Stimulated activated CD8-positive, alpha-beta memory T cell treated with anti-CD3 and anti-CD28 coated beads, Interleukin-2, amount 100 ng/mL, for 1 hour (primary cell): ENCODE data around the gene ANO3.
"Not testable (repeated sequence)": the region's sequence is repeated elsewhere in the genome, so short reads cannot be mapped to it uniquely, and the experiment has no call there.

ENCODE experiments used
- DNase-seq, 2 donors: peaks; one replicate each; pipeline ENCODE4 v3.0.0-alpha.2; 2020; ENCODE audit warnings: low read depth in 2 of 2

The ANO3 gene

DNA sequence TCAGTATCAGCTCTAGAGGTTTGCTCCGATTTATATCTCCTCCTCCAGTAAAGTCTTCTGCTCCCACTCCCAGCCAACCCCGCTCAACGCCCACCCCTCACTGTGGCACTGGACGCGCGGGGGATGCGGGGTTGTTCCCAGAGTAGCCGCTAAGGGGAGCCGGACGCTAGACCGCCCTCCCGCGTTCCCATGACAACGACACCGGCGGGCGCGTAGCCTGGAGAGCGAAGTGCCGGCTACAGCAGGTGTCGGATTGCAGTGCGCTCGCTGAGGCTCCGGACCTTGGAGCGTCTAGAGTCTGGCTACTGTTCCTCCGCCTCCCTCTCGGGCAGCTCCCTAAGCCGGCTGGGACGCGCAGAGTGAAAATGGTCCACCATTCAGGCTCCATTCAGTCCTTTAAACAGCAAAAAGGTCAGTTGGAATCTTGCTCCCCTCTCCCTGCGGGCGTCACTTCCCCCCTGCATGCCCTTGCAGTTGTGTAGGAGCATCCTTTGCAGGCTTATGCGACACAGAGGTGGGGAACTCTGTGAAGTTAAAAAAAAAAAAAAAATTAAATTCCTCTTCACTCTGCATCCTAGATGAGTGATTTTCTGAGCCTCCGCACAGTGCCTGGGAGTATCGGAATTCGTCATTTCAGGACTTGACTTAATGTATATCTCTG lies at the start of gene ANO3:
Gene ANO3, plus strand, starts transcription at position 220 of the 661 bp plus-strand sequence. Its CDS starts 146 bp downstream, at position 366.
- no peak for DNase-seq

GRCh38 chr11:26283852-26284408 lies 48.0 kb upstream of the ANO3 start:
- no peak for DNase-seq

DNA sequence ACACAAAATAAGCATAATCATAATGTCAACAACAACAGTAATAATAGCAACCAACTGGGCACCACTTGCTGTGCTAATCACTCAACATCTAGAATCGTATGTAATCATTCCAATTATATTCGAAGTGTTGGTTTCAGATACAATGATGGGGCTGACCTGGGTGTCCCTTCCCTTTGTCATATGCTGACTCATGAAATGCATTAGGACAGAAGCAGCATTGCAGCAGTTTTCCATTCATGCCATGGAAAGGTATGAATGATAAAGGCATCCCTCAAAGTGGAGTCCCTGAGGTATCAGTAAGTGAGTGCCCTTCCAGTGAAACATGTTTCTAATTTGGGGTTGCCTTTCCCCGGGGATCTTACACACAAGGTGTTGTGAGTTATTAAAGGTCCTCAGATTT lies 46.3 kb upstream of the ANO3 start:
- DNase-seq, result no peak

DNA sequence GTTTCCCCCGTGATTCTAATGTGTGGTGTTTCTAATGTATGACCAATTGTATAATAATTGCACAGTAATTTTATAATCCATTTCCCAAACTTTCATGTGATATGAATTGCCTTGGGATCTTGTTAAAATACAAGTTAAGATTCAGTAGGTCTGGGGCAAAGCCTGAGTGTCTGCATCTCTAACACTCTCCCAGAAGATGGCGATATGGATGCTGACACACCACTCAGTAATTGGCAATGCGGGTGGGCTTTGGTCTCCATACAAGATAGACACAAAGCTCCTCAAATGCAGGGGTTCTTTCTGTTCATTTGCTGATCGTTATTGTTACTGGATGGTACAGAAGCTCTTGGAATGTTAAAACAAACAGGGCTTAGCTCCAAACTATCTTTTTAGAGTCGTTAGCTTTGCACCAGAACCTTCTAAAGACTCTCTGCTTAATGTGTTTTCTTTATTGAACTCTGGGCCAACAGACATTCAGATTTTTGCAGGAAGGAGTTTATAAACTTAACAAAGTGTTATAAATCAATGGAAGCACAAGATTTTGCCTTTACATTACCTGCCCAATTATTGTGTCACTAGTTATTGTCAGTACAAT lies 45.4 kb upstream of the ANO3 start:
- no peak for DNase-seq

DNA sequence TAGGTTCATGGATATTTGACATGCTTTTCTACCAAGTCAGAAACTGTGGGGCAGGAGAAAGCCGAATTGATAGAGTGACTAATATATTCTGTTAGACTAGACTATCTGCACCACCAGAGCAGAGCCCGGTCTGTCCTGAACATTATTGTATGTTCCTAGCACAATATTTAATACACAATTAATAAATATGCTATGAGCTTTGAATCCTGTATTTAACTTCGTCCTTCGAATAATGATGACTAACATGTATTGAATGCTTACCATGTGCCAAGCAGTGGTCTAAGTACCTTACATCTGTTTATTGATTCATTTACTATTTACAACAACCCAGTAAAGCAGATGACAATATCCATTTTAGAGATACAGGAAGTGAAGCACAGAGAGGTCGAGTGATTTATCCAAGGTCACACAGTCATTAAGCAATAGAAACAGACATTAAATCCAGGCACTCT lies 44.8 kb upstream of the ANO3 start:
- DNase-seq, result no peak

GRCh38 chr11:26297189-26297975 lies 34.5 kb upstream of the ANO3 start:
- no peak for DNase-seq

DNA sequence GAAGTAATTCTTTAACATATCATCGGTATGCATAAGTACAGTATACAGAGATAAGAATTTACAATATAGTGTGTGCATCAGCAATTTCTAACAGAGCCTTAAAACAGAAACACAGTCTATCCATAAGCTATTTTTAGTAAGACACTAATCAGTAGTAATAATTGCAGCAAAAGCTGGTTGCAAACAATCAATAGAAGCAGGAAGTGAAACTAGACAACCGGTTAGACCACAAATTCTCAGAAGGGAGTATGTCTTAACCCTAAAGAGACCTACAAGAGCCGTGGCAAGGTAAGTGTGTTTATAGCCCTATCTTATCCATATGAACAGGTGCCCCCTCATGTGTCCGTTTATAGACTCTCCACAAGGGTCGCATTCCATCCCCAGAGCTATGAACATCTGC lies 15.6 kb upstream of the ANO3 start:
- DNase-seq, result not testable (repeated sequence)

- no peak for DNase-seq
Measured at GRCh38 chr11:26319906-26320305, 12.0 kb upstream of the ANO3 start.

DNA sequence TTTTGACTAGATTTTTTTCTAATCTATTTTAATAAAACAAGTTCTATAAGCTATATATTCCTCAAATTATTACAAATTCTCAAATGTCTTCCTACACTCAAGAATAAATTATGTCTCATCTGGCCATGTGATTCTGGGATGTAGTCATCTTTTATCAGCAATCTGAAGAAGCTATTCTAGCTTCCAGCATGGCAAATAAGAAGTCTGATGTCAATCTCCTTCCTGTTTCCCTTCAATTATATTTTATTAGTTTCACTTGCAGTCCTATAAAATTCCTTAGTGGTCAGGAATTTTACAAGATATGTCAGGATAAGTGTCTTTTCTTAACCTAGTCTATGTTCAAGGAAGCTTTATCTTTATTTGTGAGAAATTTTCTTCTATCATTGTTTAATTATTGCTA lies 10.4 kb upstream of the ANO3 start:
- DNase-seq, result no peak

- DNase-seq, result no peak
Measured at GRCh38 chr11:26322335-26323067, 9.4 kb upstream of the ANO3 start.

DNA sequence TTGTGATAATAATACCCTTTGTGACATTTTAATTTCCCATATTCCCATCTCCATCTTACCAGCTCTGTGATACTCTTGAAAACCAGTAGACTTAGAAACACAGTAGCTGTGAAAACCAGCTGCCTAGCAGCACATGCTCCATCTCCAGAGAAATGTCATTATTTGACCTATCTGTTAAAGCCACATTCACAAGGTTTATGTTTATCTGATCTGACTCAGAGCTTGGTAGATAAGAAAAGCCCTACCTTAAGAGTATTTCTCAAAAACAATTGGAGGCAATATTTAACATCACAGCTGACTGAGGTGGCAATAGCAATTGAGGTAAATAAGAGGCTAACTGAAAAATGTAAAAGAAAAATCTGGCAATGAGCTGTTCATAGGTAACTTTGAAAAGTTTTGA lies 8.1 kb upstream of the ANO3 start:
- DNase-seq, result no peak

DNA sequence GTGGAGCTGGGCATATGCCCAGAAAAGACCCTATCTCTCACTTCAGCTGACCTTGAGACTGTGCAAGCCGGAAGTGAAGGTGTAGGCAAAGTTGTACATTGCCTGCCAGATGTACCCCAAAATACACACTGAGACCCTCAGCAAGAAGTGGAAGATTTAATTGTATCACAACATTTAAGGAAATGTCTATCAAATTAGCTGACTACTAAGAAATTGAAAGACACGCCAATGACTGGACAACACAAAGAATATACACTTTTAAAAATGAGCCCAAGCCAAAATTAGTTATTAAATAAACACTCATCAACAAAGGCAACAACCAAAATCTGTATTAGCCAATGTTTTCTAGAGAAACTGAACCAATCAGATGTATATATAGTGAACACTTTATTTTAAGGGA lies 7.7 kb upstream of the ANO3 start:
- no peak for DNase-seq

DNA sequence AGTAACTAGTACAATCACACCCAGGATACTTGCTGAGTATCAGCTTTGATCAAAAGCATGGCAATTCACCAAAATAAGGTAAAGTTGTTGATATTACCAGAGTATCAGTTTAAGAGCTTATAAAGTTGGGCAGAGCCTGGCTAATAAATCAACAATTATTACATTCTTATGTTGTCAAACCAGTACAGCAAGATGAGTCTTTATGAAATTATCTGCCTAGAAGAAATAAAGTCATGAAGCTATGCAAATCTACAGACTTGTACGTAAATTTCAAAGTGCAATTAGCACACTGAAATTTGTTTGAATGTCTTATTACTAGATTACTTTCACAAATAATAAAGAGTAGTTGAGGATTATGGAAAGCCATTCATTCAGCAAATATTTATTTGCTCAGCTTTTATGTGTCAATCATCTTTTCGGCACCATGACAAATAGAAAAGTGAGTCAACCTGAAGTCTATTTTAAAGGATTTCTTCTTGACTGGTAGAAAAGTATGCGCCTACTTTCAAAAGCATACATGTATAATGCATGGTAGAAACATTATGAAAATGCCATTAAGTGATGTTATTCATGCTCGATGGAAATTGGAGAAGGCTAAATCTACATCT lies 5.0 kb upstream of the ANO3 start:
- DNase-seq, result no peak

- DNase-seq, result no peak
Measured at GRCh38 chr11:26329206-26329605, 2.7 kb upstream of the ANO3 start.

DNA sequence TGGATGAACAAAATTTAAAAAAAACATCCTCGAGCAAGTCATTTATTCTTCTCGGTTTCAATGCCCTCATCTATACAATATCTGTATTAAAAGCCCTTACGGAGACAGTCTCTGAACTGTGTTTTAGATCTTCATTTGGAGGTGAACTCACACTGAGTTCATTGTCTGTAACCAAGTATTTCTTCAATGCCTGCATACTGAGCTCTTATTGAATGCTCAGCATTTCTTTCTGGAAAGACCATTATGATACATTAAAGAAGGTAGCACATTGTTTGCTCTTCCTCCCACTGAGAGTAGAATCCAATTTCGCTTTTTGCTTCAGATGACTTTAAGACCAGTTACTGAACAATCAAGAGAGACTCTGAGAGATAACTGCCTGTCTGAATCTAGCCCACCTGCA lies 1.7 kb upstream of the ANO3 start:
- no peak for DNase-seq

DNA sequence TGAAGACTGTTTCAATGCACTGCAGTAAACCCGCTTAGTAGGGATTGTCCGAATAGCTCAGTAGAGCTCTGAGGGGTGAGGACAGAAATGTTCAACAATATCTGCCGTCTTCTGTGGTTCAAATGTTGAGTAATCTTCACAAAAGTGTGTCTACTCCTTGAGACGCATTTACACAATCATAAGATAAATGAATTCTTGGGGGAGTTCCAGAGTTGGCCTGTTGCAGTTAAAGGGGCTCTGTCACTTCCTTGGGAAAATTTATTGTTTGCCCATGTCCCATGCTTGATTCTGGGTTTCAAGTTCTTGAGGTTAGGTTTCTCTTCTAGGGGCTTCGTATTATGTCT lies 614 bp downstream of the ANO3 start:
- no peak for DNase-seq

GRCh38 chr11:26333906-26334305 lies 2.0 kb downstream of the ANO3 start:
- DNase-seq, result no peak

DNA sequence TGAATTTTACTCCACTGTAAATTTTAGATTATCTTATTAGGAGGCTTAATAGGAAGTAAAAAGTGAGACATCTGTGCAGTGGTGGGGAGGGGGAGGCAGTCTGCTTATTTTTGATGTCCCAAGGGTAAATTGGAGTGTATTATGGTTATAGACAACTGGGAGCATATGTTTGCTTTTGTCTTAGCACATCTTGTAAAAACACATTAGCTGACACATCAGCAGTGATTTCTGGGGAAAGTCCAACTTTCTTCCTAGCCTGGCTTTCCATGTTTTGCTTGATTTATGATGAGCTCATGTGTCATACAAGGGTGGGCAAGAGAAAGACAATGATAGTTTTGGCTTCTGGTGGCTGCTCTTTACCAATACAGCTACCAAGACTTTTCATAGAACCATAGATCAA lies 4.0 kb downstream of the ANO3 start:
- no peak for DNase-seq

- DNase-seq, result no peak
Measured at GRCh38 chr11:26344647-26345046, 12.7 kb downstream of the ANO3 start.

DNA sequence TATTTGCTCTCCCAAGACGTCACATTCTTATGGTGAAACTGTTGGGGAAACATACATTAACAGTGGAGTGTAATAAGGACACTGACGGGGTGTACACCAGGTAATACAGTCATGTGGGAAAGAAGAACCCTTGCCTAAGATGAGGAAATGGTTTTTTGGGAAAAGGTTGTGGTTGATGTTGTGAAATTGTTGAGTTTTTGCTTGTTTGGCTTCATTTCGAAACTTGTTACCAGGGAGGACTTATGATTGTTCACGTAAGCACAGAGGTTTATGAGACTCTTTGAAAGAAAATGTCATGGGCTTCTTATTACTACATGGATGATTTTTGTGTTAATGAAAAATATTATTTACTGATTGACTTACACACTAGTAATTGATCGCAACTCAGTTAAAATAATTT lies 16.8 kb downstream of the ANO3 start:
- DNase-seq, result no peak

DNA sequence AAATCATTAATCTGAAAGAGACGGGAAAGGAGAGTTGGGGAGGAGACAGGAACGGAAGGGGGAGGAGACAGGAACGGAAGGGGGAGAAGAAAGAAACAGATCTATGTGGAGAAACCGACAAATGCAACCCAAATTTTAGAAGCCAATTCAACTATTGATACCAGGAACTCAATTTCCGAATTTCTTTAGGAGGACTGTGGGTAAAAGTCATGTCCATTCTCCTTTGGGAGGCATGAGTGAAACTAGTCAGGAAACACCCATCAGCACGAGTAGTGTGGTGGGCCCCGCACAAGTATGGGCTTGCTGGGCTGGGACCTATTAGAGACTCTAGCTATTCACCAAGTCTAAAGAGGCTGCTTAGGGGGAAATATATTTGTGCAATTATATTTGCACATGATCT lies 18.1 kb downstream of the ANO3 start:
- DNase-seq, result no peak

DNA sequence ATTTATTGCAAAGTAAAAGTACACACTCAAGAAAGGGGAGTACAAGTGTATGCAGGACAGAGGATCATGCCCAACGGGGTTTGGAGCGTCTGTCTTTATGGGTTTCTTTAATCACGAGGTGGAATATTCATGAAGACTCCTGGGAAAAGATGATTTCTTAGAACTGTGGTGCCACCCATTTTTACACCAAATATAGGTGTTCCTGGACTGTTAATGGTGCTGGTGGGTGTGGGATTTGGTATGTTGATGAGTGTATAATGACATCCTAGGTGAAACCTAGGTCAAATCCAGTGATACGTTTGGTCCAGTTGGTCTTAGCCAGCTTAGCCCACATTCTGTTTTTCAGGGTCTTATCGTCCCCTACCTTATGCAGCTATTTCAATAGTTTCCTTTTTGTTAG lies 21.1 kb downstream of the ANO3 start:
- DNase-seq, result no peak
